GM12878 (cell line): ENCODE measurements around the gene NDUFAB1. TPM values are rescaled to one million over a fixed set of nuclear protein-coding genes. Genes with fewer than 3 reads are reported as not detected.

Experiments used
- BRCA1 ChIP-seq: IDR thresholded peaks from 2 replicates; pipeline ENCODE4 v1.6.1; 2011; ENCODE audit warnings: low read depth, low read length, improper control_type of control experiment
- CBX3 ChIP-seq: fragments of 200-600 bp; sonication (generic); IDR thresholded peaks from 2 replicates; pipeline ENCODE4 v1.6.1; 2016; ENCODE audit warnings: low read depth, borderline replicate concordance
- CUX1 ChIP-seq: IDR thresholded peaks from 2 replicates; pipeline ENCODE4 v1.6.1; 2012; ENCODE audit warnings: improper control_type of control experiment, low read depth, low read length; ENCODE audit not compliant: insufficient replicate concordance
- IRF4 ChIP-seq: IDR thresholded peaks from 2 replicates; pipeline ENCODE4 v1.6.1; 2011; ENCODE audit warnings: low read depth, low read length
- PBX3 ChIP-seq: IDR thresholded peaks from 2 replicates; pipeline ENCODE4 v1.6.1; 2011; ENCODE audit warnings: mild to moderate bottlenecking, low read depth, low read length, moderate library complexity; ENCODE audit not compliant: insufficient replicate concordance
- RCOR1 ChIP-seq: conservative IDR thresholded peaks from 2 replicates; pipeline ENCODE4 v1.6.1; 2012; ENCODE audit warnings: low read depth, low read length, improper control_type of control experiment
- RUNX3 ChIP-seq: IDR thresholded peaks from 2 replicates; pipeline ENCODE4 v1.6.1; 2012; ENCODE audit warnings: low read length, inconsistent platforms
- SREBF1 ChIP-seq: IDR thresholded peaks from 2 replicates; pipeline ENCODE4 v1.6.1; 2012; ENCODE audit warnings: mild to moderate bottlenecking, low read length
- SUPT20H ChIP-seq: IDR thresholded peaks from 2 replicates; pipeline ENCODE4 v1.6.1; 2011; ENCODE audit warnings: low read depth, mild to moderate bottlenecking, low read length, moderate library complexity, borderline replicate concordance; ENCODE audit not compliant: control insufficient read depth
- ZBTB40 ChIP-seq: fragments of 450-650 bp; IDR thresholded peaks from 2 replicates; pipeline ENCODE4 v1.6.1; 2016; ENCODE audit warnings: mild to moderate bottlenecking, moderate library complexity, borderline replicate concordance
- polyA plus RNA-seq, 11 experiments: library from polyadenylated mRNA; depleted of rRNA in 4 of 11; unstranded in 6 of 11; stranded (reverse) in 5 of 11; fragments of >200 nt; fragmentation: Nextera tagmentation in 4 of 11; fragmentation: Illumina TruSeq in 1 of 11; extraction: Ambion mirVana in 4 of 11; extraction: Trizol in 1 of 11; gene quantifications; 1 replicate in 1 of 11; 2 replicates in 10 of 11; pipeline versions ENCODE4 v1.2.1 to v1.2.3, GENCODE V29; 2011 to 2016; ENCODE audit warnings: inconsistent platforms in 2 of 11, missing spikeins in 2 of 11, low read depth in 1 of 11
- total RNA-seq, 4 experiments: library from RNA; depleted of rRNA in 3 of 4; stranded (reverse); fragments of >200 nt in 3 of 4; fragmentation: Illumina TruSeq in 1 of 4; extraction: Trizol in 1 of 4; gene quantifications; 2 replicates each; pipeline versions ENCODE4 v1.2.1 to v1.2.3, GENCODE V29; 2013 to 2021
- TF ChIP-seq, protein P1 (sequence below): fragments of 150-350 bp; IDR thresholded peaks from 2 replicates; pipeline ENCODE4 v1.6.1; 2014; ENCODE audit warnings: mild to moderate bottlenecking, low read depth, low read length
- TF ChIP-seq, protein P2 (sequence below): IDR thresholded peaks from 2 replicates; pipeline ENCODE4 v1.6.1; 2011; ENCODE audit warnings: borderline replicate concordance, low read depth, mild to moderate bottlenecking, moderate library complexity, low read length; ENCODE audit not compliant: insufficient read depth, poor library complexity, severe bottlenecking

NDUFAB1 gene
- total and polyA plus RNA-seq, 10 of the 15 experiments (the other 5 are each of a cell fraction or from before 2014, with no cell fraction given) = 79.9 to 584 (median 231) TPM

DNA sequence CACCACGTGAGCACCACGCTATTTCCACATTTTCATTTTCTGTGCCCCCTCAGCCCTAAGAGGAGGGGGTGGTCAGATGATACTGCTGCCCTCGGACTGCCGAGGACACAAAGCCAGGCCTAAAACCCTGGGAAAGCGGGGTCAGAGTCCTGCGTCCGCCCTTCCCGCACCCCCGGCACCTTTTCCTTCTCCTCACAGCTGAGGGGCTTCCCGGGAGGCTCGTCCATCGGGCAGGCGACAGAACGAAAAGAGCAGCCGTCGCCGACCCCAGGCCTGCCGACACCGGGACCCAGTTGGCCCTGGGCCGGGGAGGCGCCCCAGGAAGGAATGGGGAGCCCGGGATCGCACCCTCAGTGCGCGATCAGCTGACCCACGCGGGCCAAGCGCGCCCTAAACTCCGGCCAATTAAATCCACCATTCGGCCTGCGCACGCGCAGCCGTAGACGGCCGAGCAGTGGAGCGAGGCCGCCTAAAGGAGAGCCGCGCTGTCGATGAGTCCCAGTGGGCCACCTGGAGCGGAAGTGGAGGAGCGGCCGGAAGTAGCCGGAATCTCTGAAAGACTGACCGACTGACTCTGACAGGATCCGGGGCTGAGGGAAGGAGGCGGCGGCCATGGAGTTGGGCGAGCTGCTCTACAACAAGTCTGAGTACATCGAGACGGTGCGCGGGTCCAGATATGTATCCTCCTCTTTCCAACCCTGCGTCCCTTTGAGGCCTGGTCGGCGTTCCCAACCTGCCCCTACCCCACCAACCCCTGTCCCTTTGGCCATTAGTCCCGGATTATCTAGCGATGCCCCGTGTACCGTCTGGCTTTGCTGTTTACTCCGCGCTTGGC, 45.0 kb upstream of the NDUFAB1 start, which contains the start of the genes DCTN5 and PALB2 (continued):
- TF ChIP-seq RUNX3 (peak; percentile 39), ZBTB40 (peak; percentile 94), CUX1 (peak; percentile 100), PBX3 (peak; percentile 2), CBX3 (no peak), SREBF1 (peak; percentile 45; the same call in 1 of the 2 replicates), RCOR1 (no peak), IRF4 (peak; percentile 61), SUPT20H (no peak), BRCA1 (no peak)
- TF ChIP-seq, protein P1, sequence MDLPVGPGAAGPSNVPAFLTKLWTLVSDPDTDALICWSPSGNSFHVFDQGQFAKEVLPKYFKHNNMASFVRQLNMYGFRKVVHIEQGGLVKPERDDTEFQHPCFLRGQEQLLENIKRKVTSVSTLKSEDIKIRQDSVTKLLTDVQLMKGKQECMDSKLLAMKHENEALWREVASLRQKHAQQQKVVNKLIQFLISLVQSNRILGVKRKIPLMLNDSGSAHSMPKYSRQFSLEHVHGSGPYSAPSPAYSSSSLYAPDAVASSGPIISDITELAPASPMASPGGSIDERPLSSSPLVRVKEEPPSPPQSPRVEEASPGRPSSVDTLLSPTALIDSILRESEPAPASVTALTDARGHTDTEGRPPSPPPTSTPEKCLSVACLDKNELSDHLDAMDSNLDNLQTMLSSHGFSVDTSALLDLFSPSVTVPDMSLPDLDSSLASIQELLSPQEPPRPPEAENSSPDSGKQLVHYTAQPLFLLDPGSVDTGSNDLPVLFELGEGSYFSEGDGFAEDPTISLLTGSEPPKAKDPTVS = no peak; the same call in 1 of the 2 replicates
- TF ChIP-seq, protein P2, sequence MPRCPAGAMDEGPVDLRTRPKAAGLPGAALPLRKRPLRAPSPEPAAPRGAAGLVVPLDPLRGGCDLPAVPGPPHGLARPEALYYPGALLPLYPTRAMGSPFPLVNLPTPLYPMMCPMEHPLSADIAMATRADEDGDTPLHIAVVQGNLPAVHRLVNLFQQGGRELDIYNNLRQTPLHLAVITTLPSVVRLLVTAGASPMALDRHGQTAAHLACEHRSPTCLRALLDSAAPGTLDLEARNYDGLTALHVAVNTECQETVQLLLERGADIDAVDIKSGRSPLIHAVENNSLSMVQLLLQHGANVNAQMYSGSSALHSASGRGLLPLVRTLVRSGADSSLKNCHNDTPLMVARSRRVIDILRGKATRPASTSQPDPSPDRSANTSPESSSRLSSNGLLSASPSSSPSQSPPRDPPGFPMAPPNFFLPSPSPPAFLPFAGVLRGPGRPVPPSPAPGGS = no peak
